ENCODE results near the gene GPR108. TPM values are rescaled to one million over a fixed set of nuclear protein-coding genes. Genes with fewer than 3 reads are reported as not detected.
"Not testable (repeated sequence)": the region's sequence is repeated elsewhere in the genome, so short reads cannot be mapped to it uniquely, and the experiment has no call there.

The GPR108 gene
- total and polyA plus RNA-seq, 2 experiments from 2014 or later, result 66.6 to 120 TPM

GRCh38 chr19:6751189-6751588 lies 13.8 kb upstream of the GPR108 start:
- Histone ChIP-seq H3K9me3 (ENCODE audit: low read depth) (no peaks in the 10 kb centered on the region), H3K4me1 (ENCODE audit: insufficient read depth) (peaks cover 8% of the 10 kb centered on the region), H3K79me2 (peaks cover 11% of the 10 kb centered on the region), H3K9me2 (replicated peaks; ENCODE audit: insufficient read depth) (no peaks in the 10 kb centered on the region), H3K27ac (peak overlapping the region; percentile 99), H3K27me3 (no peaks in the 10 kb centered on the region), H3K36me3 (replicated peaks; ENCODE audit: insufficient read depth, low read depth) (no peaks in the 10 kb centered on the region), H3K4me2 (no peak overlapping the region), H4K20me1 (ENCODE audit: insufficient read depth, poor library complexity, severe bottlenecking) (no peaks in the 10 kb centered on the region), H2AFZ (no peak overlapping the region), H3K4me3 (no peak overlapping the region)
- DNase-seq (ENCODE audit: low spot score), result no peak
- 93% methylated on average over 16 of the region's 16 CpGs for WGBS (ENCODE audit: low lambda C conversion rate, missing lambda C conversion rate)
- TF ChIP-seq CTCF (IDR thresholded peaks at IDR 0.05; ENCODE audit: poor library complexity) (no peak), EZH2phosphoT487 (IDR thresholded peaks at IDR 0.05; ENCODE audit: low read depth, severe bottlenecking, unreplicated experiment) (no peak), EZH2 (IDR thresholded peaks at IDR 0.05; ENCODE audit: borderline replicate concordance) (no peak)

DNA sequence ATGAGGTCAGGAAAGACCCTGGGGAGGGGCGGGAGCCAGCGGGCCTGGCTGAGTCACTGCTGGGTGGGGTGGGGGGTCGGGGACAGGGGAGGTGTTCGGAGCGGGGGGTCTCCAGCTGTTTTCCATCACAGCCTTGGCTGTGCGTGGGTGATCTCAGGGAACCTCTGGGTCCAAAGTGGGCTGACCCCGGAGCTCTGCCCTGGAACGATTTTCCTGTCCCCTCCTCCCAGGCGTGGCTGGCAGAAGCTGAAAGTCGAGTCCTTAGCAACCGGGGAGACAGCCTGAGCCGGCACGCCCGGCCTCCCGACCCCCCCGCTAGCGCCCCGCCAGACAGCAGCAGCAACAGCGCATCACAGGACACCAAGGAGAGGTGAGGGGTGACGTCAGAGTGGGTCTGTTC lies 12.7 kb upstream of the GPR108 start:
- Histone ChIP-seq H4K20me1 (ENCODE audit: insufficient read depth, poor library complexity, severe bottlenecking) (no peaks in the 10 kb centered on the region), H3K36me3 (replicated peaks; ENCODE audit: insufficient read depth, low read depth) (no peaks in the 10 kb centered on the region), H3K9me2 (replicated peaks; ENCODE audit: insufficient read depth) (no peaks in the 10 kb centered on the region), H3K9me3 (ENCODE audit: low read depth) (no peaks in the 10 kb centered on the region), H3K27me3 (no peaks in the 10 kb centered on the region), H3K4me2 (no peak overlapping the region), H3K79me2 (peaks cover 21% of the 10 kb centered on the region), H3K4me3 (no peak overlapping the region), H3K4me1 (ENCODE audit: insufficient read depth) (peaks cover 13% of the 10 kb centered on the region), H2AFZ (no peak overlapping the region), H3K27ac (peak overlapping the region; percentile 16)
- WGBS (ENCODE audit: low lambda C conversion rate, missing lambda C conversion rate), result 82% methylated on average over 11 of the region's 20 CpGs
- no peak for DNase-seq (ENCODE audit: low spot score)
- no peak for TF ChIP-seq EZH2phosphoT487 (IDR thresholded peaks at IDR 0.05; ENCODE audit: low read depth, severe bottlenecking, unreplicated experiment)
- TF ChIP-seq CTCF (IDR thresholded peaks at IDR 0.05; ENCODE audit: poor library complexity), result no peak
- TF ChIP-seq EZH2 (IDR thresholded peaks at IDR 0.05; ENCODE audit: borderline replicate concordance), result no peak

DNA sequence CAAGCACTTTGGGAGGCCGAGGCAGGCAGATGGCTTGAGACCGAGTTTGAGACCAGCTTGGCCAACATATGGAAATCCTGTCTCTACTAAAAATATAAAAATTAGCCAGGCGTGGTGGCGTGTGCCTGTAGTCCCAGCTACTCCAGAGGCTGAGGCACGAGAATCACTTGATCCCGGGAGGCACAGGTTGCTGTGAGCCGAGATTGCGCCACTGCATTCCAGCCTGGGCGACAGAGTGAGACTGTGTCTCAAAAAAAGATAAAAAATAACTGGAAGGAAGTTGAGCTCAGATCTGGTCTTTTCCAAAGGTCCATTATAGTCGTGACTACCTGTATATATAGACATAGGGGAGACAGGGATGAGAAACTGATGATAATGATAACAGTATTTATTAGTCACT lies 11.2 kb upstream of the GPR108 start:
- not testable (repeated sequence) for H3K4me2 ChIP-seq; H3K4me3 ChIP-seq; H3K27me3 ChIP-seq; H3K9me2 ChIP-seq (replicated peaks; ENCODE audit: insufficient read depth); H2AFZ ChIP-seq; H4K20me1 ChIP-seq (ENCODE audit: insufficient read depth, poor library complexity, severe bottlenecking); H3K36me3 ChIP-seq (replicated peaks; ENCODE audit: insufficient read depth, low read depth); DNase-seq (ENCODE audit: low spot score); H3K9me3 ChIP-seq (ENCODE audit: low read depth)
- WGBS (ENCODE audit: low lambda C conversion rate, missing lambda C conversion rate), result 76% methylated on average over 10 of the region's 10 CpGs
- Histone ChIP-seq H3K27ac (peak overlapping the region; percentile 24), H3K4me1 (ENCODE audit: insufficient read depth) (peaks cover 27% of the 10 kb centered on the region), H3K79me2 (peaks cover 21% of the 10 kb centered on the region)

DNA sequence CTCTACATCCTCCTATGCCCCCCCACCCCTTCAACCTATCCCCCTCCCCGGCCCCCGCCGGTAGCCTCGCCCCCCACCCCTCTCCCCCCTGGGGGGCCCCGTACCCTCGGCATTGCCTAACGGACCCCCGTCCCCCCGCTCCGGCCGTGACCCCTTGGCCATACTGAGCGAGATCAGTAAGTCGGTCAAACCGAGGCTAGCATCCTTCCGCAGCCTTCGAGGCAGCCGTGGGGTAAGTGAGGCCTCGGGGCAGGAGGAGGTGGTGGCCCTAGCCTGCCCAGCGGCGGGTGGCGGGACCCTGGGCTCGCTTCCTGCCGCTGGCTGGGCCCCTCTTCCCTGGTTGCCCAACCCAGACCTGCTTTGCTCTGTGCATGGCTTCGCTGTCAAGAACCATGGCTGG lies 8.6 kb upstream of the GPR108 start:
- no peaks in the 10 kb centered on the region for H3K27me3 ChIP-seq
- no peaks in the 10 kb centered on the region for H3K9me2 ChIP-seq (replicated peaks; ENCODE audit: insufficient read depth)
- WGBS (ENCODE audit: low lambda C conversion rate, missing lambda C conversion rate), result 96% methylated on average over 14 of the region's 24 CpGs
- DNase-seq (ENCODE audit: low spot score), result no peak
- TF ChIP-seq CTCF (IDR thresholded peaks at IDR 0.05; ENCODE audit: poor library complexity) (no peak), EZH2 (IDR thresholded peaks at IDR 0.05; ENCODE audit: borderline replicate concordance) (no peak), EZH2phosphoT487 (IDR thresholded peaks at IDR 0.05; ENCODE audit: low read depth, severe bottlenecking, unreplicated experiment) (no peak)
- no peak overlapping the region for H3K4me3 ChIP-seq
- H3K27ac ChIP-seq, result no peak overlapping the region
- H3K79me2 ChIP-seq, result peaks cover 36% of the 10 kb centered on the region
- H2AFZ ChIP-seq, result no peak overlapping the region
- peaks cover 5% of the 10 kb centered on the region for H4K20me1 ChIP-seq (ENCODE audit: insufficient read depth, poor library complexity, severe bottlenecking)
- peaks cover 31% of the 10 kb centered on the region for H3K4me1 ChIP-seq (ENCODE audit: insufficient read depth)
- no peak overlapping the region for H3K4me2 ChIP-seq
- H3K36me3 ChIP-seq (replicated peaks; ENCODE audit: insufficient read depth, low read depth), result no peaks in the 10 kb centered on the region
- no peaks in the 10 kb centered on the region for H3K9me3 ChIP-seq (ENCODE audit: low read depth)

Measured in hepatocyte (in vitro differentiated cells).